HS-27A (cell line): Measurements from ENCODE around the gene IQSEC3.
"Not testable (repeated sequence)": the region's sequence is repeated elsewhere in the genome, so short reads cannot be mapped to it uniquely, and the experiment has no call there.

Experiments
- DNase-seq: peaks from one replicate; pipeline ENCODE4 v3.0.0-alpha.2; 2012; ENCODE audit warnings: low read depth, missing footprints

IQSEC3 gene

DNA sequence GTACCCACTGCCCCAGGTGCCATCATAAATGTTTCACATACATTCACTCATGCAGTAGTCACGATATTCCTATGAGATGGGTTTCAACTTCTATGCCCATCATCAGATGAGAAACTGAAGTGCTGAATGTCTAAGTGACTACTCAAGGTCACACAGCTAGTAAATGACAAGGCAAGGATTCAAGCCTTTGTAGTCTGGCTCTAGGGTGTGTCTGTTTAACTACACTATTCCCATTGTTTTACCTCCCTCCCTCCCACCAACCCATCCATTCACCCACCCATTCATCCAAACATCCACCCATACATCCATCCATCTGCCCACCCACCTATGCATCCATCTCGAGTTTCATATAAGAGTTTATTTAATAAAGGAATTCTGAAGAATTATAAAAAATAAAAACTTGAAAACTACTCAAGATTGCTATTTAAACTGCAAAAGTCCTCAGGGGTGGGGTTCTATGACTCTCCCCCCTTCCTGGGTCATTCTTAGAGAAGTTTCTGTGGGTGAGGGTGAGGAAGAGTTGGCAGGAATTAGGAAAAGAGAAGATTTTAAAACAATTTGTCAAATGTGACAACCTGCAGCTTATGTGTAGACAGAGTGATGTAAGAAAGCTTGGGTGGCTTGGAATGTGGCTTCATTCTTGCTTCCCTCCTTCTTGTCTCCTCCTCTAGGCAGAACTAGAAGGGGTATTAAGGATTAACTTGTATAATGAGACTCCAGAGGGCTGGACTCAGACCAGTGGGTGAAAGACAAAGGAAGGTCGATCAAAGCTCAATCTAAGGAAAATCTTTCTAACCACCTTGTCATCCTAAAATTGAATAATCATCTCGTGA is 13.4 kb upstream of the IQSEC3 start:
- not testable (repeated sequence) for DNase-seq

DNA sequence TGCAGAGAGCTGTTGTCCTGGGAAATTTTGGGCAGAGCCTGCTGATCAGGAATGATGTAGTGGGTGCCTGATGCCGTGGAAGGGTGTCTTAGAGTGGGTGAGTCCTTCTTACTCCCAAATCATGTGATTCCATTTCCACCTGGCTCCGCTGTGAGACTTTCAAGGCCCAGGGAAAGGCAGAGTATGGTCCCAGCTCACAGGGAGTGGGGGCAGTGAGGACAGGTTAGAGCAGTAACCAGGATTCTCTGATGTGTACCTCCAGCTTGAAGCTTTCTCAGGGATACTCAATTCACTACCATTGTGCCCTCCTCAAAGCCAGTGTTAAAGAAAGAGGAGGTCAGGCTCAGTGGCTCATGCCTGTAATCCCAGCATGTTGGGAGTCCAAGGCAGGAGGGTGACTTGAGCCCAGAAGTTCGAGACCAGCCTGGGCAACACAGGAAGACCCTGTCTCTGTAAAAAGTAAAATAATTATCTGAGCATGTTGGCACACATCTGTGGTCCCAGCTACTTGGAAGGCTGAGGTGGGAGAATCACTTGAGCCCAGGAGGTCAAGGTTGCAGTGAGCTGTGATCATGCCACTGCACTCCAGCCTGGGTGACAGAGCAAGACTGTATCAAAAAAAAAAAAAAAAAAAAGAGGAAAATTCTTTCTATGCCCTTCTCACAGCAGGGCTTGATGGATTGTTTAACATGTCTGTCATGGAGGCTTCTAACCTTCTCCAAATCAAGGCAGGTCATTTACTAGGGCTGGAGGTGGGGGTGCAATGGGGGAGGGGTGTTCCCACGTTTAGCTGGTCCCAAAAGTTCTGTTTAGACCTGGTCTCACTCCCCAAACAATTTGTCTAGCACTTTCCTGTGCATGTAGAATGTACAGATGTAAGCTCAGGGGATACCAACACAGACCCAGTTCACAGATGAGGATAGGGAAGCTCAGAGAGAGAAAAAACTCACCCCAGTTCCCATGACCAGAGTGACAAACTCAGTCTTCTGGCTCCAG is 12.5 kb upstream of the IQSEC3 start:
- no peak for DNase-seq

DNA sequence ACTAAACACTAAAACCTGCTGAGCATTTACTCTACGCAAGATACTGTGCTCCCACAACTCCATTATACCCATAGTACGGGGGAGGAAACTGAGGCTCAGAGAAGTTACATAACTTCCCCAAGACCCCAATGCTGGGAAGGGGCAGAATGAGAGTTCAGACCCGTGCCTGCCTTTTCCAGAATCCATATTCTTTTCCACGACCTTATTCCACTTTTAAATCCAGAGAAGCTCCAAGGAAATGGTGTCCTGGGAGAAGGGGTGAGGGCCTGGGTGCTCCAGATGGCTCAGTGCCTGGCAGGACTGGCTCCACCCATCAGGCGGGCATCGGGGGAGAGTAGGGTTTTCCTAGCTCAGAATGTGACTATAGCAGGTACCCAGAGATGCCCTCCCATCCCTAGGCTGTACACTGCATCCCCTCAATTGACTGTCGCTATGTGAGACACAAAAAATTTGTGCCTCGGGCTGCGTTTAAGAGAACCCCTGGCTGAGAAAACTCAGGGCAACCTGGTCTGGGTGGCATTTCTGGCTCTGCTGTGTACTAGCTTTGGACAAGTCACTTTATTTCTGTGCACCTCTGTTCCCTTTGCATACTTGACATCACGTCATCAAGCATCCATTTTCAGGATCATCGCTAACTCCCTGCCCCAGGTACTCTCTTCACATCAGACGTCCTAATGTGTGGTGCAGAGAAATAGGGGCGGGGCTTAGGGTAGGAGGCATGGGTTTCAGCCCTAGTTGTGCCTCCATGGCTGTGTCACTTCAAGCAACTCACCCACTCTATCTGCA is 11.6 kb upstream of the IQSEC3 start:
- no peak for DNase-seq

DNA sequence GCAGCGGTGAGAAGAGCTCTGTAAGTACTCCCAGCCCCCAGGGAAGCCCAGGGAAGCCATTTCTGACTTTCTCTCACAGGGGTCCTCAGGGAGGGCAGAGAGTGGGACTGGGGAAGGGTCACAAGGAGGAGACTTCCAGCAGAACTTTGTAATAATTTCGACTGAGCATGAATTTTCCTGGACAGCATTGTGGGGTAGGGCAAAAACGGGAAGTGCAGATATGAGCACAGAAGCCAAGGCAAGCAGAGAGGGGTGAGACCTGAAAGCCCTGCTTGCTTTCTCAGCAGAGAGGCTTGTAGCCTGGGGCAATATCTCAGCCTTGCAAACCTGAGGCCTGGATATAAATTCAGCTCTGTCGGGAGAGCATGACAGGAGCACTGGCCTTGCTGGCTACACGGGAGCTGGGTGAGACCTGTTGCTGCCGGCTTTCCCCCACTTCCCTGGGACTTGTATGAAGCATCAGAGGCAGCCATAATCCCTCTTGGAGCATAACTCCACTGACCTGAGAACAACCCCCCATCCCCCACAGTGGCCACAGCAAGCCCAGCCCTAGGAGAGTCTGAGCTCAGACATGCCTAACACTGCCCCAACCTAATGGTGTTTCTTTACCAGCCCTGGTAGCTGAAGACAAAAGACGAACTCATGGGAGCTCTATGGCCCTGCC is 9.8 kb upstream of the IQSEC3 start:
- DNase-seq: no peak

DNA sequence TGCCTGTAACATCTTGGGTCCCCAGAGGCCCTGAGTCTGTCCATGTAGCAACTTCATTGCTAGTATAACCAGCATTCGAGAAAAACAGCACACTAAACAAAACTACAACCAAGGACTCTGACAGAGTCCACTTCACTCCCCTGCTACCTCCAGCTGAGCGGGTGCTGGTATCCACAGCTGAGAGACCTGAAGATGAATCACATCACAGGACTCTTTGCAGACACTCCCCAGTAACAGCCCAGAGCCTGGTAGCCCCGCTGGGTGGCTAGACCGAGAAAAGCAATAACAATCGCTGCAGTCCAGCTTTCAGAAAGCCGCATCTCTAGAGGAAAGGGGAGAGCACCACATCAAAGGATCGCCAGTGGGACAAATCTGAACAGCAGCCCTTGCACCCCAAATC is 9.0 kb upstream of the IQSEC3 start:
- no peak for DNase-seq

DNA sequence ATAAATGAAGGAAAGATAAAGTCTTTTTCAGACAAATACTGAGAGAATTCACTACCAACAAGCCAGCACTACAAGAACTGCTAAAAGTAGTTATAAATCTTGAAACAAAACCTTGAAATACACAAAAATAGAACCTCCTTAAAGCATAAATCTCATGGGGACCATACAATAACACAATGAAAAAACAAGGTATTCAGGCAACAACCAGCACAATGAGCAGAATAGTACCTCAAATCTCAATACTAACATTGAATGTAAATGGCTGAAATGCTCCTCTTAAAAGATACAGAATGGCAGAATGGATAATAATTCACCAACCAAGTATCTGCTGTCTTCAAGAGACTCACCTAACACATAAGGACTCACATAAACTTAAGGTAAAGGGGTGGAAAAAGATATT is 7.7 kb upstream of the IQSEC3 start:
- no peak for DNase-seq

DNA sequence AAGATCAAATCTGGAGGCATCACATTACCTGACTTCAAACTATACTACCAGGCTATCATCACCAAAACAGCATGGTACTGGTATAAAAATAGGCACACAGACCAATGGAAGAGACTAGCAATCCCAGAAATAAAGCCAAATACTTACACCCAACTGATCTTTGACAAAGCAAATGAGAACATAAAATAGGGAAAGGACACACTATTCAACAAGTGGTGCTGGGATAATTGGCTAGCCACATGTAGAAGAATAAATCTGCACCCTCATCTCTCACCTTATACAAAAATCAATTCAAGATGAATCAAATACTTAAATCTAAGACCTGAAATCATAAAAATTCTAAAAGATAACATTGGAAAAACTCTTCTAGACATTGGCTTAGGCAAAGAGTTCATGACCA is 4.7 kb upstream of the IQSEC3 start:
- DNase-seq: not testable (repeated sequence)

DNA sequence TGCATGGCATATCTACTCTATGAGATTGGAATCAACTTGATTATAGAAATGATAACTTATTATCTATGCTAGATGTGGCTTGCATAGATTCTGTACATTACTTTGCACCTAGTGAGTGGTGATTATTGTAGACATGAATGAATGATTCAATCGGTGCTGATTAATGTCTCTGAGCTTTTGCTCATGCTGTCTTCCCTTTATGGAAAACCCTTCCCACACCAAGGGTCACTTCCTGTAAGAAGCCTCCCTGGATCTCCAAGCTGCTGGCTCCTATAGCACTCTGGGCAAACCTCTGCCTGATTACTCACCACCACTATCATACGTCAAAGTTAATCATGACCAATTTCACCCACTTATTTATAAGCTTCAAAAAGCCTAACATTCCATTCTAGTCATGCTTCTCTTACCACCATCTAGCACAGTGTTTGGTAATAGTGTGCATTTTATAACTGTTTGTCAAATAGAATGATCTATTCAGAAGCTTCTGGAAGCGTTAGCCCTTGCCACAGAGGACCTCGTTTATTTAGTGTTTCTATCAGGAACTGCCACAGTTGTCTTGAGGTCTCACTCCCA is 990 bp upstream of the IQSEC3 start:
- not testable (repeated sequence) for DNase-seq

DNA sequence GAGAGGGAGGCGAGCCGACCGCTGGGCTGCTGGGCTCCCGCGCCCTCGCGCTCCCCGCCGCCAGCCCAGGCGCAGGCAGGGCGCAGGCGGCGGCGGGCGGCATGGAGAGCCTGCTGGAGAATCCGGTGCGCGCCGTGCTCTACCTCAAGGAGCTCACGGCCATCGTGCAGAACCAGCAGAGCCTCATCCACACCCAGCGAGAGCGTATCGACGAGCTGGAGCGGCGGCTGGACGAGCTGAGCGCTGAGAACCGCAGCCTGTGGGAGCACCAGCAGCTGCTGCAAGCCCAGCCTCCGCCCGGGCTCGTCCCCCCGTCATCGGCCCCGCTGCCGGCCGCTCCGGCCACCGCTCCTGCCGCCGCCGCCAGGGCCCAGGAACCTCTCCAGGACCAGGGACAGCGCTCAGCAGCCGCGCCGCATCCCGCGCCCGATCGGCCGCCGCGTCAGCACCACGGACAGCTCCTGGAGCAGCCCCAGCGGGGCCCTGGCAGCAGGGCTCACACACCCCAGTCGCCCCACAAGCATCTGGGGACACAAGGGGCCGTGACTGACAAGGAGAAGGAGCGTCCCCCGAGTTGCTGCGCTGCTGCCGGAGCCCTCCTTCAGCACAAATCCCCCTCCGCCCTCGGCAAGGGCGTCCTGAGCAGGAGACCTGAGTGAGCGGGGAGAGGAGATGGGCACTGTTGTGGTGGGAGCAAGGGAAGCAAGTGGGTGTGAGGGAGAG is 376 bp downstream of the IQSEC3 start:
- not testable (repeated sequence) for DNase-seq

DNA sequence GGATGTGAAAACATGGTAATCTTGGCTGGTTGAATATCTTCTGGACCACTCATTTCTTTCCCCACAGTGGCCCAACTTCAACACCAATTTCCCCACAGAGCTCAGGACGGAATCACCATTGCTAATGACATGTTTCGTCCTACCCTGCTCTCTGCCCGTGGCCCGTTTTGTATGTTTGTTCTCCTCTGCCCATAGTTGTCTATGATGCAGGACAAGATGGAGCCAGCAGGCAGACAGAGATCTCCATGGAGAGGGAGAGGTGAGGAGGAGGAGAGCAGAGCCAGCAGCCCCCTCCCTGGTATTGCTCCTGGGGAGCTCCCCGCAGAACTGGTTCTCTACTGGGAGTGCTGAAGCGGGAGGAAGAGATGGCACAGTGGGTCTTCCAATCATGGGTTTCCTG is 3.1 kb downstream of the IQSEC3 start:
- not testable (repeated sequence) for DNase-seq

DNA sequence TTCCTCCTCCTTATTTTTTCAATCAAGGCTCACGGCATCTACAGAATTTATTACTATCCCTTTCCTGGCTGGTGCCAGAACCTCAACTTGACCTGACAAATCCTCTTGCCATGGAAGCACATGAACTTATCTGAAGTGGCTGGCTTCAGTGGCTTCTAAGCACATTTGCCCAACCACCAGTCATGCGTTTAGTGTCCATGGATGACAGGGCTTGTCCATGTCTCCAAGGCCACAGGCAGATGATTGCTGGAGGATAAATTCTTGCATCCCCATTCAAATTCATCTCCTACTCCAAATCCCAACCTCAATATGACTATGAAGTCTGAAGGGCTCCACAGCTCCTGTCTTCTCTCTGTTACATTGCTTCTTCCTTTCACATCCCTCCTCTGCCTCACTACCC is 4.0 kb downstream of the IQSEC3 start:
- DNase-seq: not testable (repeated sequence)

DNA sequence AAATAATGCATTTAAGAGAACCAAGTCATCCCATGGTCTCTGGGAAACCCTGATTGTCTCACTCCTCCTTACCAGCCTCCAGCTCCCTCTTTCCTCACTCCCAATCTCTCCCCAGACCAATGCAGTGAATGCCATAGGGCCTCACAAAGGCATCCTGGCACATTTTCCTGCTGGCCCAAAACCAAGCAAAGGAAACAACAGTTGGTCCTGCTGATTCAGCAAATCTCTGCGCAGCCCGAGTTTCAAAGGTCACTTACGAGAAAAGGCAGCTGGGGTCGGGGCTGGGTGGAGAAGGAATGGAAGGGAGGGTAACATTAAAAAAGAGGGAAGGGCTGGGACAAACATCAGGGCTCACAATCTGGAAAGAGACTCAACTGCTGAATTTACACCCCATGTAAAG is 5.5 kb downstream of the IQSEC3 start:
- not testable (repeated sequence) for DNase-seq

DNA sequence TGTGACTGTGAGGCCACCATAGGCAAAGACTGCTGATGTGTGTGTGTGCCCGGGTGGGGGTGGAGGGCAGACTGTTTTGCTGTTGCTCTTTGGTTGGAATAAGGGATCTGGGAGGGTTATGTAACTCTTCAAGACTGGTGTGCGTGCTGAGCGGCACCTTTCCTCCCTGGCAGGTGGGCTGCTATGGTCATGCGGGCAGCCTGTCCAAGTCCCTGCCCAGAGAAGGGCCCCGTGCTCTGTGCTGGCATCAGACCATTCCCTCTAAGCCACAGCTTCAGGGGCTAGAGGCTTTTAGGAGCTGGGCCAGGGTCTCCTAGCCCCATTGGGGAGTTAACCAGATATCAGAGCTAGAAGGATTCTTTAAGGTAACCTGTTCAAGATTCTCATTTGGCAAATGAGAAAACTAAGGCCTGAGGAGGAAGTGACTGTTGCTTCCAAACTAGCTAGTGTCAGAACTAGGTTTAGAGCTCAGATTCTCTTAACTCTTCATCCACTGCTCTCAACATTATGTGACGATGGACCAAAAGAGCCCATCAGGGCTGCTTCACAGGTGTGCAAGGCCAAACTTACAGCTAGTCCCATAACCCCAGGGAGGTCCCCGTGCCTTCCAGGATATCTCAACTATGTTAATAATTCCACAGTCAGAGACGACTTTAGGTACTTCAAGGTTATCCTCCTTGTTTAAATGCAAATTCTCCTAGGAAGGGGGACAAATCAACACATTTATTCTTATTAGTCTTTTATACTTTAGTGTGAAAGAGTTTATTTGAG is 8.0 kb downstream of the IQSEC3 start:
- not testable (repeated sequence) for DNase-seq

DNA sequence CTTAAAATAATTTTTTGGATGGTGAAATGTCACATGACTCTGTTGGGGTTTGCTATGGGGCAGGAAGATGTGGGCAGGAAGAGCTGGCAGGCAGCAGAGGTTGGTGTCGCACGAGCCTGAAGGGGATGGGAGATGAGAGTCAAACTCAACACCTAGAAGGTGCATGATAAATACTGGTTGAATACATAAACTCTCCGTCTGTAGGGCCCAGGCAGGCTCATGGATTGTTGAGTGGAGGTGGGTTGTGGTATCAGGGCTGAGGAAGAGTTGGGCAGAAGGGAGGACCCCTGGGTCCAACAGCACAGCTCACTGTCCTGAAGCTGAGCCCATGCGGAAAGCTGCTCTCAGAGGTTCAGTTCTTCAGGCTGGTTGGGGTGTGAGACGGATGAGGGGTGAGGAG is 9.0 kb downstream of the IQSEC3 start:
- DNase-seq: not testable (repeated sequence)

DNA sequence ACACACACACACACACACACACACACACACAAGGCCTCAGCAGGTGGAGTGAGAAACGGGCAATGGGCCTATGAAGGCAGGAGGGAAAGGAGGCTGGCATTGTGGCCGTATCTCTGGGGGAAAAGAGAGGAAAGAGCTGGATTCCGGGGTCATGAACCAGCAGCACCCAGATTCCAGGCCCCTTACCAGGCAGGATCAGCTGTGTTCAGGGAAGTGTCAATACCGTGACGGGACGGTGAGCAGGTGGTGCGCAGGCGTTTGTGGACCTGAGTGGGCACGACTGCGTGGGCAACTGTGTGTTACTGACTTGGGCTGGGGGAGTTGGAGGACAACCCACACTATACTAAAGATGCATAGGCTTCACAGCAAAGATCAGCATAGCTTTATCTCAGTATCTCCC is 9.5 kb downstream of the IQSEC3 start:
- not testable (repeated sequence) for DNase-seq

DNA sequence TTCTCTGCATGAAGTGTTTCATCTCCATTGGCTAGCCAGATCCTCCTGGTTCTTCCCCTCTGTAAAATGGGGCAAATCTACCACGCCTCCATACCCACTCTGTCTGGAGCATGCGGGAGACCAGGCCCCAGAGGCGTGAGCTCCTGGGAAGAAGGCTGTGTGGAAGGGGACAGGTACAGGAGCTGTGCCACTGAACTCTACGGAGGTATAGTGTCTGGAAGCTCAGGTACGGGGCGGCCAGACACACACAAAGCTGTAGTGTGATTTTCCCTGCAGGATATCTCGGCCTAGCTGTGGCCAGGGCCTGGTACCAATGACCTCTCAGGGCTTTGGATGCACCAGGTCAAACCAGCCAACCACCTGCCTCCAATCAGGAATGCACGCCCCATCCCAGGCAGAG is 10.0 kb downstream of the IQSEC3 start:
- DNase-seq: not testable (repeated sequence)

DNA sequence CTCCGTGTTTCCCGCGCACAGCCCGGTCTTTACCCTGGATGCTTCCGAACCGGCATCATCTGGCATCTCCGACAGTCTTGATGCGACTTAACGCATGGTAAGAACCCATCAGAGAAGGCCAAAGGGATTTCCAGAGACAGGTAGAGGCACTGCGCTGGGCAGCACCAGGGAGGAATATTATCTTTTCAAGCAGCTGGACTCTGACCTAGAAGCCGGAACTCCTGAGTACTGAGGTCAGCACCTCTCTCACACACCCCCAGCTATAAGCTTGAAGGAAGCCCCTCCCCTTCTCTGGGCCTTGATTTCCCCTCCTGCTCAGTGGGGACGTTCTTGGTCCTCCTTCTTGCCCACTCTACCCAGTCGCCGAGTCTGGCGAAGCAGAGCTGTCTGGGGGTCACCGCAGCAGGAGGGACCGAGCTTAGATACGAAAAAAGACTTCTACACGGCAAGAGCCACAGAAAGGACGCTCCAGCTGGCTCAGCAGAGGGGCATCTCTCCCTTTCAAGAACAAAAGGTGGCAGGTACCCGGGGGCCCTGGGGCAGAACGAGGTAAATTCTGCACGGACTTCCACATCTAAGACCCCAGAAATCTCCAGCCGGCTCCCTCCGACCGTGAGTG is 10.6 kb downstream of the IQSEC3 start:
- DNase-seq: not testable (repeated sequence)

DNA sequence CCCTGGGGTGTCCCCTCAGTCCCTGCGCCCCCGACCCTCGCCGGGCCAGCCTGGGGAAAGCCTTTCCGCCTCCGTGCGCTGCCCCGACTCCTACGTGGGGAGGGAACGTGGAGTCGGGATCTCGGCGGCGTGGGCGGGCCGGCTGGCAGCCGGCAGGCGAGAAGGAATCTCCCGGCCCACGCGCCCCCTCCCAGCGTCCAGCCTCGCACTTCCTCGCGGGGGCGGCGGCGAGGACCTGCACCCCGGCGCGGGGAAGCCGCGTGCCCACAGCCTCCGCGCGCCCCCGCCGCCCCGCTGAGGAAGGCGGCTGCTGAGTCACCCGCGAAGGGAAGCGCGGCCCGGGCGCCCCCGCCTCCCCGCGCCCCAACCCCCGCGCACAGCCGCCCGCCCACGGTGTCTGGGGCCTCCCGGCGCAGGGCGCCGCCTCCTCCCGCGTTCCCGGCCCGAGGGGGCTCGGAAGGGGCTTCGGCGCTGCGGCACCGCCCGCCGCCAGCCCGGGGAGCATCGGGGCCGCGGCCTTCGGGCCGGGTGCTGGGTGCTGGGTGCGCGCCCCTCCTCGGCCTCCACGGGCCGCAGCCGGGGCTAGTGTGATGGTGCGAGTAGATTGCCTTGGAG is 11.3 kb downstream of the IQSEC3 start:
- DNase-seq: not testable (repeated sequence)

DNA sequence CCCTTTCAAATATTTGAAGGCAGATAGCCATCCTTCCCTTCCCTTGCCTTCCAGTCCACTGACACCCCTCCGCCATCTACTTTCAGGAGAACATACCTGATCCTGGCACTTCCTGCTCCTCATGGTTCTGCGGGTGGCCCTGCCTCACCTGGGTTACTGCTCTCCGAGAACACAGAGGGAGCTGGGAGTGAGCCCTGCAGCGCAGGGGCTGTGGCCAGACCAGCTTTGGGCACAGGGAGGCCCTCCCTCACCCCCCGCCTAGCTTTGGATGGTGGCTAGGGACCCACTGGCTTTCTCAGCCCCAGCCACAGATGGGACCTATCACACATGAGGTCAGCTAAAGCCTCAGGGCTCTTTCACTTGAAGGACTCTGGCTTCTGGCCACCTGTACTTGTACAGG is 12.4 kb downstream of the IQSEC3 start:
- no peak for DNase-seq
